ENCODE measurements around the gene IFFO2. TPM values are rescaled to one million over a fixed set of nuclear protein-coding genes. Genes with fewer than 3 reads are reported as not detected.

The IFFO2 gene
- total and polyA plus RNA-seq, 2 of the 13 experiments (the other 11 are each of a cell fraction or from before 2014, with no cell fraction given) = 7.3 to 16.7 TPM

- peak; percentile 49; the same call in 1 of the 2 replicates for TF ChIP-seq ZBTB7B (CRISPR knock-in tag; IDR thresholded peaks at IDR 0.05)
- TF ChIP-seq, protein P1, sequence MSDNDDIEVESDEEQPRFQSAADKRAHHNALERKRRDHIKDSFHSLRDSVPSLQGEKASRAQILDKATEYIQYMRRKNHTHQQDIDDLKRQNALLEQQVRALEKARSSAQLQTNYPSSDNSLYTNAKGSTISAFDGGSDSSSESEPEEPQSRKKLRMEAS (IDR thresholded peaks at IDR 0.05) = no peak; the same call in 1 of the 2 replicates
- 0 out of 2 replicates have a peak, but pooled peaks have one; percentile 42 for TF ChIP-seq ZNF550 (CRISPR knock-in tag; IDR thresholded peaks at IDR 0.05; ENCODE audit: borderline replicate concordance)
- TF ChIP-seq NR0B2 (CRISPR knock-in tag; IDR thresholded peaks at IDR 0.05) = peak; percentile 27; the same call in 1 of the 2 replicates
- 0 out of 2 replicates have a peak, but pooled peaks have one; percentile 13 for TF ChIP-seq RXRA (CRISPR knock-in tag; IDR thresholded peaks at IDR 0.05)
- TF ChIP-seq HOXD1 (CRISPR knock-in tag; IDR thresholded peaks at IDR 0.05) = 0 out of 2 replicates have a peak, but pooled peaks have one; percentile 50
- TF ChIP-seq PPARG (CRISPR knock-in tag; conservative IDR thresholded peaks at IDR 0.05) = no peak
- no peak for TF ChIP-seq HOXA9 (CRISPR knock-in tag; IDR thresholded peaks at IDR 0.05; ENCODE audit: borderline replicate concordance)
- TF ChIP-seq PHF21A (CRISPR knock-in tag; IDR thresholded peaks at IDR 0.05) = peak; percentile 28; the same call in 1 of the 2 replicates
- no peak for TF ChIP-seq ZFX (CRISPR knock-in tag; IDR thresholded peaks at IDR 0.05; ENCODE audit: low read depth)
- TF ChIP-seq NFRKB (IDR thresholded peaks at IDR 0.05) = no peak
- 0 out of 2 replicates have a peak, but pooled peaks have one; percentile 37 for TF ChIP-seq ZNF777 (CRISPR knock-in tag; IDR thresholded peaks at IDR 0.05)
- peak; percentile 49 for TF ChIP-seq MED1 (CRISPR knock-in tag; IDR thresholded peaks at IDR 0.05)
- no peak for TF ChIP-seq ARID2 (CRISPR knock-in tag; IDR thresholded peaks at IDR 0.05; ENCODE audit: borderline replicate concordance)
- peak; percentile 98 for TF ChIP-seq RAD21 (CRISPR knock-in tag; IDR thresholded peaks at IDR 0.05)
- TF ChIP-seq ZBTB43 (CRISPR knock-in tag; conservative IDR thresholded peaks at IDR 0.05) = no peak
- no peak for TF ChIP-seq ZNF883 (CRISPR knock-in tag; IDR thresholded peaks at IDR 0.05; ENCODE audit: not compliant biosample characterization)
- no peak for TF ChIP-seq SKI (IDR thresholded peaks at IDR 0.05; ENCODE audit: partially characterized antibody)
- peak; percentile 88; the same call in 1 of the 2 replicates for TF ChIP-seq KDM3A (CRISPR knock-in tag; IDR thresholded peaks at IDR 0.05; ENCODE audit: low read depth)
- TF ChIP-seq MAZ (IDR thresholded peaks at IDR 0.05; ENCODE audit: borderline replicate concordance, low read depth, low read length) = peak; percentile 60; the same call in 1 of the 2 replicates
- peak; percentile 57; the same call in 1 of the 2 replicates for TF ChIP-seq MAZ (CRISPR knock-in tag; IDR thresholded peaks at IDR 0.05; ENCODE audit: low read depth)
- TF ChIP-seq ZNF441 (CRISPR knock-in tag; IDR thresholded peaks at IDR 0.05; ENCODE audit: borderline replicate concordance) = no peak
- TF ChIP-seq ZNF232 (CRISPR knock-in tag; IDR thresholded peaks at IDR 0.05; ENCODE audit: borderline replicate concordance) = 0 out of 2 replicates have a peak, but pooled peaks have one; percentile 17
- TF ChIP-seq ZNF572 (CRISPR knock-in tag; IDR thresholded peaks at IDR 0.05) = no peak
- no peak for TF ChIP-seq ZFYVE20 (CRISPR knock-in tag; IDR thresholded peaks at IDR 0.05; ENCODE audit: borderline replicate concordance, low read depth)
These were observed 43.2 kb downstream of the IFFO2 start (continued) for GRCh38 chr1:18913065-18913835.
